GM12878 (cell line): Measurements from ENCODE around the gene MAGI2.

Experiments
- CEBPB ChIP-seq, 2 experiments: fragments of 150-350 bp in 1 of 2; IDR thresholded peaks; 2 replicates each; pipeline ENCODE4 v1.6.1; 2012 to 2014; ENCODE audit warnings: low read depth in 2 of 2, low read length in 2 of 2, borderline replicate concordance in 1 of 2, inconsistent platforms in 1 of 2
- FOXM1 ChIP-seq: IDR thresholded peaks from 2 replicates; pipeline ENCODE4 v1.6.1; 2012; ENCODE audit warnings: low read depth, mild to moderate bottlenecking, inconsistent platforms, low read length, moderate library complexity
- JUND ChIP-seq: IDR thresholded peaks from 2 replicates; pipeline ENCODE4 v1.6.1; 2012; ENCODE audit warnings: low read depth, mild to moderate bottlenecking, low read length, improper control_type of control experiment, moderate library complexity
- TF ChIP-seq, protein P1 (sequence below): IDR thresholded peaks from 2 replicates; pipeline ENCODE4 v1.6.1; 2011; ENCODE audit warnings: low read depth, low read length, improper control_type of control experiment, borderline replicate concordance
- TF ChIP-seq, protein P2 (sequence below): IDR thresholded peaks from 2 replicates; pipeline ENCODE4 v1.6.1; 2011; ENCODE audit warnings: mild to moderate bottlenecking, low read depth, low read length, moderate library complexity; ENCODE audit not compliant: insufficient replicate concordance
- TF ChIP-seq, protein P3 (sequence below), 3 experiments: IDR thresholded peaks in 2 of 3; conservative IDR thresholded peaks in 1 of 3; 2 replicates each; pipeline ENCODE4 v1.5.1; 2011; ENCODE audit warnings: low read depth in 3 of 3, low read length in 3 of 3, mild to moderate bottlenecking in 3 of 3, control low read depth in 2 of 3, moderate library complexity in 2 of 3, inconsistent platforms in 1 of 3, mixed read lengths in 1 of 3; ENCODE audit not compliant: control insufficient read depth in 2 of 3, insufficient read depth in 1 of 3; ENCODE audit errors: extremely low read depth in 1 of 3
- TF ChIP-seq, protein P4 (sequence below): fragments of 450-650 bp; IDR thresholded peaks from 2 replicates; pipeline ENCODE4 v1.6.1; 2017; ENCODE audit warnings: mild to moderate bottlenecking

DNA sequence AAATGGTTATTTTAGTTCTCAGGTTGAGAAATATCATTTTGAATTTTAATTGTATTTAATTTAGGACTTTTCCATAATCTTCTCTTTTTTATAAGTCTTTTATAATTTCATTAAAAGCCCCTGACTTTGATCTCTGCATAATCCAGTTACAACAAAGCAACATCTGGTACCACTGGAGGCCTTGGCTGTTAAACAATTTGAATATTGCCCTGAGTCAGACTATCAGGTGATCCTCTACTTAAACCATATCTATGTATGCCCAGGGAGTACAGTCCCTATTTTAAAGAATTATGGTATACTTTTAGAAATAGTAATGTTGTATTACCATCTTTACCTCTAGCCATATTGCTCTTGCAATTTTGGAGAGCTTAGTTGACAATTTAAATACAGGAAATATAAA lies 119.1 kb downstream of the MAGI2 start:
- TF ChIP-seq CEBPB (IDR thresholded peaks at IDR 0.05; ENCODE audit: borderline replicate concordance in 1 of 2, low read depth in 2 of 2, low read length in 2 of 2) (no peak), JUND (no peak), FOXM1 (no peak)
- TF ChIP-seq, protein P1, sequence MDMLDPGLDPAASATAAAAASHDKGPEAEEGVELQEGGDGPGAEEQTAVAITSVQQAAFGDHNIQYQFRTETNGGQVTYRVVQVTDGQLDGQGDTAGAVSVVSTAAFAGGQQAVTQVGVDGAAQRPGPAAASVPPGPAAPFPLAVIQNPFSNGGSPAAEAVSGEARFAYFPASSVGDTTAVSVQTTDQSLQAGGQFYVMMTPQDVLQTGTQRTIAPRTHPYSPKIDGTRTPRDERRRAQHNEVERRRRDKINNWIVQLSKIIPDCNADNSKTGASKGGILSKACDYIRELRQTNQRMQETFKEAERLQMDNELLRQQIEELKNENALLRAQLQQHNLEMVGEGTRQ = no peak
- TF ChIP-seq, protein P2, sequence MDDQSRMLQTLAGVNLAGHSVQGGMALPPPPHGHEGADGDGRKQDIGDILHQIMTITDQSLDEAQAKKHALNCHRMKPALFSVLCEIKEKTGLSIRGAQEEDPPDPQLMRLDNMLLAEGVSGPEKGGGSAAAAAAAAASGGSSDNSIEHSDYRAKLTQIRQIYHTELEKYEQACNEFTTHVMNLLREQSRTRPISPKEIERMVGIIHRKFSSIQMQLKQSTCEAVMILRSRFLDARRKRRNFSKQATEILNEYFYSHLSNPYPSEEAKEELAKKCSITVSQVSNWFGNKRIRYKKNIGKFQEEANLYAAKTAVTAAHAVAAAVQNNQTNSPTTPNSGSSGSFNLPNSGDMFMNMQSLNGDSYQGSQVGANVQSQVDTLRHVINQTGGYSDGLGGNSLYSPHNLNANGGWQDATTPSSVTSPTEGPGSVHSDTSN = no peak
- TF ChIP-seq, protein P3, sequence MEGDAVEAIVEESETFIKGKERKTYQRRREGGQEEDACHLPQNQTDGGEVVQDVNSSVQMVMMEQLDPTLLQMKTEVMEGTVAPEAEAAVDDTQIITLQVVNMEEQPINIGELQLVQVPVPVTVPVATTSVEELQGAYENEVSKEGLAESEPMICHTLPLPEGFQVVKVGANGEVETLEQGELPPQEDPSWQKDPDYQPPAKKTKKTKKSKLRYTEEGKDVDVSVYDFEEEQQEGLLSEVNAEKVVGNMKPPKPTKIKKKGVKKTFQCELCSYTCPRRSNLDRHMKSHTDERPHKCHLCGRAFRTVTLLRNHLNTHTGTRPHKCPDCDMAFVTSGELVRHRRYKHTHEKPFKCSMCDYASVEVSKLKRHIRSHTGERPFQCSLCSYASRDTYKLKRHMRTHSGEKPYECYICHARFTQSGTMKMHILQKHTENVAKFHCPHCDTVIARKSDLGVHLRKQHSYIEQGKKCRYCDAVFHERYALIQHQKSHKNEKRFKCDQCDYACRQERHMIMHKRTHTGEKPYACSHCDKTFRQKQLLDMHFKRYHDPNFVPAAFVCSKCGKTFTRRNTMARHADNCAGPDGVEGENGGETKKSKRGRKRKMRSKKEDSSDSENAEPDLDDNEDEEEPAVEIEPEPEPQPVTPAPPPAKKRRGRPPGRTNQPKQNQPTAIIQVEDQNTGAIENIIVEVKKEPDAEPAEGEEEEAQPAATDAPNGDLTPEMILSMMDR (IDR thresholded peaks at IDR 0.05 in 2 of 3, conservative IDR thresholded peaks at IDR 0.05 in 1 of 3; ENCODE audit: control insufficient read depth in 2 of 3, extremely low read depth in 1 of 3, insufficient read depth in 1 of 3, low read depth in 3 of 3, low read length in 3 of 3) = no peak
- TF ChIP-seq, protein P4, sequence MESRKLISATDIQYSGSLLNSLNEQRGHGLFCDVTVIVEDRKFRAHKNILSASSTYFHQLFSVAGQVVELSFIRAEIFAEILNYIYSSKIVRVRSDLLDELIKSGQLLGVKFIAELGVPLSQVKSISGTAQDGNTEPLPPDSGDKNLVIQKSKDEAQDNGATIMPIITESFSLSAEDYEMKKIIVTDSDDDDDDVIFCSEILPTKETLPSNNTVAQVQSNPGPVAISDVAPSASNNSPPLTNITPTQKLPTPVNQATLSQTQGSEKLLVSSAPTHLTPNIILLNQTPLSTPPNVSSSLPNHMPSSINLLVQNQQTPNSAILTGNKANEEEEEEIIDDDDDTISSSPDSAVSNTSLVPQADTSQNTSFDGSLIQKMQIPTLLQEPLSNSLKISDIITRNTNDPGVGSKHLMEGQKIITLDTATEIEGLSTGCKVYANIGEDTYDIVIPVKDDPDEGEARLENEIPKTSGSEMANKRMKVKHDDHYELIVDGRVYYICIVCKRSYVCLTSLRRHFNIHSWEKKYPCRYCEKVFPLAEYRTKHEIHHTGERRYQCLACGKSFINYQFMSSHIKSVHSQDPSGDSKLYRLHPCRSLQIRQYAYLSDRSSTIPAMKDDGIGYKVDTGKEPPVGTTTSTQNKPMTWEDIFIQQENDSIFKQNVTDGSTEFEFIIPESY = no peak
